Upper lobe of left lung (tissue), 6 donors: Measurements from ENCODE around the gene ALS2. TPM values are rescaled to one million over a fixed set of nuclear protein-coding genes. Genes with fewer than 3 reads are reported as not detected.

ENCODE experiments used
- ATAC-seq, 2 donors: fragments of 200-7000 bp; cut with Tn5 transposase; one replicate each; pipeline ENCODE4 v1.9.1; 2022; ENCODE audit warnings: mild to moderate bottlenecking in 2 of 2, moderate library complexity in 2 of 2; ENCODE audit not compliant: low FRiP score in 2 of 2
- DNase-seq, 2 donors: peaks; one replicate each; pipeline ENCODE4 v3.0.0-alpha.2; 2019 to 2020
- H3K27ac ChIP-seq, 4 donors: fragments of 200-600 bp; sonication (generic); one replicate each; pipeline ENCODE4 v1.5.1; 2016 to 2019
- H3K27me3 ChIP-seq, 4 donors: fragments of 200-600 bp; sonication (generic); one replicate each; pipeline ENCODE4 v1.5.1; 2017 to 2019
- H3K36me3 ChIP-seq, 4 donors: fragments of 200-600 bp; sonication (generic); one replicate each; pipeline ENCODE4 v1.5.1; 2016 to 2019
- H3K4me1 ChIP-seq, 4 donors: fragments of 200-600 bp; sonication (generic); one replicate each; pipeline ENCODE4 v1.5.1; 2018 to 2019
- H3K4me3 ChIP-seq, 4 donors: fragments of 200-600 bp; sonication (generic); one replicate each; pipeline ENCODE4 v1.5.1; 2017 to 2019; ENCODE audit warnings: mild to moderate bottlenecking in 2 of 4, moderate library complexity in 1 of 4
- H3K9me3 ChIP-seq, 4 donors: fragments of 200-600 bp; sonication (generic); one replicate each; pipeline ENCODE4 v1.5.1; 2018 to 2019
- EP300 ChIP-seq, 4 donors: sonication (generic); formaldehyde crosslinking; IDR thresholded peaks; one replicate each; pipeline ENCODE4 v1.5.1; 2017; ENCODE audit warnings: antibody characterized with exemption in 4 of 4, control low read depth in 2 of 4
- POLR2A ChIP-seq, 4 donors: fragments of 450-650 bp; IDR thresholded peaks; one replicate each; pipeline ENCODE4 v1.5.1; 2016 to 2017; ENCODE audit warnings: antibody characterized with exemption in 4 of 4, mild to moderate bottlenecking in 2 of 4
- POLR2AphosphoS5 ChIP-seq, 2 donors: sonication (generic); formaldehyde crosslinking; IDR thresholded peaks; one replicate each; pipeline ENCODE4 v1.5.1; 2017; ENCODE audit warnings: antibody characterized with exemption in 2 of 2
- WGBS, 2 donors: methylation state at CpG; one replicate each; pipeline ENCODE4 v1.1.5; 2017 to 2018; 5-methylcytosine and 5-hydroxymethylcytosine counted together
- total RNA-seq, 6 donors: library from RNA; depleted of rRNA in 4 of 6; stranded (reverse); fragments of >200 nt in 4 of 6; gene quantifications; one replicate each; pipeline versions ENCODE4 v1.1.0 to v1.2.1, GENCODE V29; 2016 to 2021
- TF ChIP-seq, protein P1 (sequence below), 6 experiments: fragments of 450-650 bp in 4 of 6; fragments of 200-600 bp in 2 of 6; sonication (generic) in 2 of 6; IDR thresholded peaks; one replicate each; pipeline ENCODE4 v1.5.1; 2016 to 2019; ENCODE audit warnings: antibody characterized with exemption in 6 of 6
- donor health status: DM: no; HTN: no; CAD: no; lungs with moderate emphysema.
- donor health status: DM: no; HTN: yes; CAD: no; lungs with severe emphysema.

Gene ALS2
- total RNA-seq, 6 donors from 2014 or later: 16.5 to 27.8 (median 22.7) TPM

DNA sequence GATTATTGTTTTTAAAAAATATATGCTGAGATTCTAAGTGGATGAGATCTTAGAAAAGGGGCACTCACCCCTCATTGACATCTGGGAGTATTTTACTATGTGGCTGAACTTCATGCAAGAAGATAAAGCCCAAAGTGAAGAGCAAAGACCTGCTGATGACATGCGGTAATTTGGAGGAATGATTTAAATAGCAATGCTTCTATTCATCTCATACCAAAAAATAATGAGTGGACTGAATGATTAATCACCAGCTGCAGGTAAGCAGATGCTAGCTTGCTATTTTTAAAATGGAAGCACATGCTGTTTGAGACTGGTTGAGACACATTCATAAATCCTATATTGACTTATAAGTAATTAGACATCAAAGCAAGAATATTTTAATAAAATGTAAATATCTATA is 12.9 kb upstream of the ALS2 start:
- Histone ChIP-seq H3K4me1 (no peaks in the 10 kb centered on the region), H3K4me3 (no peak overlapping the region), H3K9me3 (no peaks in the 10 kb centered on the region), H3K36me3 (no peaks in the 10 kb centered on the region), H3K27me3 (no peaks in the 10 kb centered on the region), H3K27ac (no peak overlapping the region)
- no peak for TF ChIP-seq EP300 (IDR thresholded peaks at IDR 0.05)
- no peak for TF ChIP-seq POLR2A (IDR thresholded peaks at IDR 0.05)
- no peak for TF ChIP-seq POLR2AphosphoS5 (IDR thresholded peaks at IDR 0.05)
- TF ChIP-seq, protein P1, sequence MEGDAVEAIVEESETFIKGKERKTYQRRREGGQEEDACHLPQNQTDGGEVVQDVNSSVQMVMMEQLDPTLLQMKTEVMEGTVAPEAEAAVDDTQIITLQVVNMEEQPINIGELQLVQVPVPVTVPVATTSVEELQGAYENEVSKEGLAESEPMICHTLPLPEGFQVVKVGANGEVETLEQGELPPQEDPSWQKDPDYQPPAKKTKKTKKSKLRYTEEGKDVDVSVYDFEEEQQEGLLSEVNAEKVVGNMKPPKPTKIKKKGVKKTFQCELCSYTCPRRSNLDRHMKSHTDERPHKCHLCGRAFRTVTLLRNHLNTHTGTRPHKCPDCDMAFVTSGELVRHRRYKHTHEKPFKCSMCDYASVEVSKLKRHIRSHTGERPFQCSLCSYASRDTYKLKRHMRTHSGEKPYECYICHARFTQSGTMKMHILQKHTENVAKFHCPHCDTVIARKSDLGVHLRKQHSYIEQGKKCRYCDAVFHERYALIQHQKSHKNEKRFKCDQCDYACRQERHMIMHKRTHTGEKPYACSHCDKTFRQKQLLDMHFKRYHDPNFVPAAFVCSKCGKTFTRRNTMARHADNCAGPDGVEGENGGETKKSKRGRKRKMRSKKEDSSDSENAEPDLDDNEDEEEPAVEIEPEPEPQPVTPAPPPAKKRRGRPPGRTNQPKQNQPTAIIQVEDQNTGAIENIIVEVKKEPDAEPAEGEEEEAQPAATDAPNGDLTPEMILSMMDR (IDR thresholded peaks at IDR 0.05): no peak
- WGBS, 2 donors: 81 to 92% methylated on average over 1 of the region's 1 CpG
- DNase-seq: no peak
- ATAC-seq: no peak

DNA sequence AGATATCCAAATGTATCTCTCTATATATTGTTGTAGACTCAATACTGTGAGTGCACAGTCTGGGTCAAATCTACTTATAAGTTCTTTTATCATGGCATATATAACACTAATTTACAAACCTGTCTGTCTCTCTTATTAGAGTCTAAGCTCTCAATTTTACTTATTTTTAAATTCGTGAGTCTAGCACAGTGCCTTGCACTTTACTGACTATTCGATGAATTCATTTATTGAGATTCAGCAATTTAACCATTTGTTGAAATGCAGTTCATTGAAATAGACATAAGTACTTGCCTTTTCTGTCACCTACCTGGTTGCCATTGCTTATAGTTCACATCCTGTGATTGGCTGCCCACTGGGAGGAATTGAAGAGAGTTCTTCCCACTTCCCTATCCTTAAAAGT is 10.3 kb upstream of the ALS2 start:
- H3K9me3 ChIP-seq: no peaks in the 10 kb centered on the region
- no peak overlapping the region for H3K27ac ChIP-seq
- WGBS, 2 donors: 83 to 85% methylated on average over 2 of the region's 2 CpGs
- no peak for DNase-seq
- H3K4me3 ChIP-seq: no peak overlapping the region
- no peaks in the 10 kb centered on the region for H3K36me3 ChIP-seq
- ATAC-seq: no peak
- no peaks in the 10 kb centered on the region for H3K27me3 ChIP-seq
- no peaks in the 10 kb centered on the region for H3K4me1 ChIP-seq
- TF ChIP-seq POLR2A (IDR thresholded peaks at IDR 0.05) (no peak), EP300 (IDR thresholded peaks at IDR 0.05) (no peak), POLR2AphosphoS5 (IDR thresholded peaks at IDR 0.05) (no peak)

DNA sequence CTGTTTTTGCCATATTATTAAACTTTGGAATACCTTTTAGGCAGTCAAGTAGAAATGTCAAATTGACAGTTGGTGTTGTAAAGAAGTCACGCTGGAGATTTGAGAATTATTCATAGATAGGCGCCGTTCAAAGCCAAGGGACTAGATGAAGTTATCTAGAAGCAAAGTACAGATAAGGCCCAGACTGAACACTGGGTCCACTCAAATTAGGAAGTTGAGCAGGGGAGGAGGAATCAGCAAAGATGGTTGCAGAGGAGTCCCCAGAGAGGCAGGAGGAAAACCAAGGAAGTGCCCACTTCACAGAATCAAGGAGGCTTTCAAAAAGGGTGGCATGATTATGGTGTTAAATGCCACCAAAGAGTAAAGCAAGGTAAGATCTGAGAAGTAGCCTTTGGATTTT is 9.6 kb upstream of the ALS2 start:
- H3K27ac ChIP-seq: no peak overlapping the region
- 91 to 93% methylated on average over 3 of the region's 3 CpGs for WGBS, 2 donors
- no peak for ATAC-seq

DNA sequence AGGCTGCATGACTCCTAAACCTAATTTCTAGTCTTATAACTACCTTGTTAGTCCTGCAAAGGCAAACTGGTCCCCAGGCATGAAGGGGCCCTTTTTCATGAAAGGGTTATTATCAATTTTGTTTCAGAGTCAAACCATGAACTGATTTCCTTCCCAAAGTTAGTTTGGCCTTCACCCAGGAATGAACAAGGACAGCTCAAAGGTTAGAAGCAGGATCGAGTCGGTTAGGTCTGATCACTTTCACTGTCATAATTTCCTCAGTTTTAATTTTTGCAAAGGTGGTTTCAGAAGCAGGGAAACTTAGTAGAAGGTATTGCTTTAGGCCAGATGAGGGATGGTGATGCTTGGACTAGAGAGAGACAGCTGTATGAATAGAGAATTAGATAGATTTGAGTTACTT is 8.7 kb upstream of the ALS2 start:
- DNase-seq (no peak), ATAC-seq (no peak)
- H3K4me1 ChIP-seq: no peaks in the 10 kb centered on the region
- WGBS, 2 donors: 76 to 77% methylated on average over 2 of the region's 2 CpGs
- H3K27me3 ChIP-seq: no peaks in the 10 kb centered on the region
- TF ChIP-seq POLR2A (IDR thresholded peaks at IDR 0.05): no peak
- TF ChIP-seq POLR2AphosphoS5 (IDR thresholded peaks at IDR 0.05): no peak
- no peak for TF ChIP-seq EP300 (IDR thresholded peaks at IDR 0.05)
- TF ChIP-seq, protein P1 (IDR thresholded peaks at IDR 0.05): no peak
- H3K9me3 ChIP-seq: no peaks in the 10 kb centered on the region
- H3K4me3 ChIP-seq: no peak overlapping the region
- no peaks in the 10 kb centered on the region for H3K36me3 ChIP-seq
- no peak overlapping the region for H3K27ac ChIP-seq

More for the DNA sequence above, 9.6 kb upstream of the ALS2 start:
- DNase-seq: no peak
- H3K27me3 ChIP-seq: no peaks in the 10 kb centered on the region
- H3K9me3 ChIP-seq: no peaks in the 10 kb centered on the region
- H3K36me3 ChIP-seq: no peaks in the 10 kb centered on the region
- no peak overlapping the region for H3K4me3 ChIP-seq
- TF ChIP-seq POLR2A (IDR thresholded peaks at IDR 0.05) (no peak), POLR2AphosphoS5 (IDR thresholded peaks at IDR 0.05) (no peak), EP300 (IDR thresholded peaks at IDR 0.05) (no peak)
- TF ChIP-seq, protein P1 (IDR thresholded peaks at IDR 0.05): no peak
- H3K4me1 ChIP-seq: no peaks in the 10 kb centered on the region

DNA sequence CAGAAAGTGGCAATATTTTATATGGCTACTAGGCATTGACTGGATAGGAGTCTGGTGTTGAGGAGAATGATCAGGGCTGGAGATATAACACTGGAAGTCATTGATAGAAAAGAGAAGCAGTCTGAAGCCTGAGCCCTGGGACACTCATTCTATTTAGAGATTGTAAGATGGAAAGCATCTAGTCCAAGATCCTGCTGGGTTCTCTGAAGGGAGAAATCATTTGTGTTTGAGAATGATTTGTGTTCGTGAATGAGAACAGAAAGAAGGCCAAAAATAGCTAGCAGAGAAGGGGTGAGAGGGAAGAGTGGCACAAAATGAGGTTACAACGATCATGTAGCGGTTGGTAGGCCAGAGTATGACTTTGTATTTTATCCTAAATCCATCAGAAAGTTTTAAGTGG is 7.6 kb upstream of the ALS2 start:
- 67 to 68% methylated on average over 3 of the region's 3 CpGs for WGBS, 2 donors
- DNase-seq (no peak), ATAC-seq (no peak)
- Histone ChIP-seq H3K4me1 (no peaks in the 10 kb centered on the region), H3K36me3 (no peaks in the 10 kb centered on the region), H3K27ac (no peak overlapping the region), H3K27me3 (no peaks in the 10 kb centered on the region), H3K9me3 (no peaks in the 10 kb centered on the region), H3K4me3 (no peak overlapping the region)
- TF ChIP-seq POLR2A (IDR thresholded peaks at IDR 0.05) (no peak), POLR2AphosphoS5 (IDR thresholded peaks at IDR 0.05) (no peak), EP300 (IDR thresholded peaks at IDR 0.05) (no peak)
- TF ChIP-seq, protein P1 (IDR thresholded peaks at IDR 0.05): no peak
